GM18951 (cell line): Measurements from ENCODE around the gene HPS1.
"Not testable (repeated sequence)": the region's sequence is repeated elsewhere in the genome, so short reads cannot be mapped to it uniquely, and the experiment has no call there.

Experiments used
- POLR2A ChIP-seq: IDR thresholded peaks from 4 replicates; pipeline ENCODE4 v1.6.1; 2011; ENCODE audit warnings: mild to moderate bottlenecking; ENCODE audit not compliant: insufficient read length, insufficient read depth; ENCODE audit errors: extremely low read depth
- in situ Hi-C: fragments of 300-500 bp; cut with MboI; formaldehyde crosslinking; loops from one replicate; pipeline ENCODE4 v1.12.0; 2022; ENCODE audit warnings: low sequenced_read_pairs, mixed read lengths, inconsistent platforms; ENCODE audit not compliant: unreplicated experiment

The HPS1 gene

DNA sequence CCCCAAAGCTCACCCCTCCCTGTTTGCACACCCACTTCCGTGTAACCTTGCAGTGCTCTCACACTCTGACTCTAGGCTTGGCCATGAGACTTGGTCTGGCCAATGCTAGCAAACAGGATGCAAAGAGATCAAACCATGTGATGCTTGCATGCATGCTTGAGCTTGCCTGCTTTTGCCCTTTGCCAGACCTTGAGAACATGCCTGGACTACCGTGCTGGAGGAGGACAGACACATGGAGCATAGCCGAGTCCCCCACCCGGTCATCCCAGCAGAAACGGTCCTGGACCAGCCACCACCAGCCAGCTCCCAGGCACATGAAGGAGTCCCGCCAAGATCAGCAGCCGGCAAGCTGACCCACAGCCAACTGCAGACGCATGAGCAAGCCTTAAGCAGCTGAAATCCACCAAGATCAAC is 55.1 kb downstream of the HPS1 start:
- no peak for TF ChIP-seq POLR2A
- in situ Hi-C loops: no loop called here

DNA sequence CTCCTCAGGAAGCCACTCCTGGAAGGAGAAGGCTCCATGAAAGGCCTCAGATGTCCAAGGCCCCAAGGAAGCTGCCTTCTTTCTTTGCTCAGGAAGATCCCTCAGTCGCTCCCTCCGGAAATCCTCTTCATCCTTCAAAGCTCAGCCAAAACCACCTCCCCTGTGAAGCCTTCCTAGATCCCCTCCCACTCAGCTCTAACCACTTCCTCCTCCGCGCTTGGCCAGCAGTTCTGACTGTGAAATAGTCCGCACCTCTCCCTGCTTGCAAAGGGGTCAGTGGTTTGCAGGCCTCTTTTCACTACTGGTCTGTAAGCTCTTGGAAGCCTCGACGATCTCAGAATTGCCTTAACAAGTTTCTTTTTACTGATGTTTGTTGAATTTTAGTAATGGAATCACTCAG is 55.7 kb downstream of the HPS1 start:
- TF ChIP-seq POLR2A: no peak
- in situ Hi-C loops: no loop called here

DNA sequence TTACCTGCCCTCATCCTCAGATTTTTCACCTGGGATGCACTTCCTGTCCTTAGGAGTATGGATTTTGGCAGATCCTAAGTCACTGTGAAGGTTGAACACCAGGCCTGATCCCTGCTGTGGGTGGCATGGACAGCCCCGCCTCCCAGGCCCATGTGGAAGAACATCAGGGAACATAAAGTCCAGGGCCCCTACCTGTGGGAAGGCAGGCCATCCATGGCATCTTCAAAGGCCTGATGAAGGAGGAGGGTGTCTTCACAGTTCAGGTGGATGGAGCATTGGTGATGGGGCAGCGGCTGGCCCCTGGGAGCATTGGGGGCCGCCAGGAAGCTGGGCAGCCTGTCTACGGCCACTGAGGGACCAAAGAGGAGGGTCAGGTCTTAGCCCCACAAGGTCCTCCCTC is 56.3 kb downstream of the HPS1 start:
- no peak for TF ChIP-seq POLR2A
- in situ Hi-C loops: no loop called here

DNA sequence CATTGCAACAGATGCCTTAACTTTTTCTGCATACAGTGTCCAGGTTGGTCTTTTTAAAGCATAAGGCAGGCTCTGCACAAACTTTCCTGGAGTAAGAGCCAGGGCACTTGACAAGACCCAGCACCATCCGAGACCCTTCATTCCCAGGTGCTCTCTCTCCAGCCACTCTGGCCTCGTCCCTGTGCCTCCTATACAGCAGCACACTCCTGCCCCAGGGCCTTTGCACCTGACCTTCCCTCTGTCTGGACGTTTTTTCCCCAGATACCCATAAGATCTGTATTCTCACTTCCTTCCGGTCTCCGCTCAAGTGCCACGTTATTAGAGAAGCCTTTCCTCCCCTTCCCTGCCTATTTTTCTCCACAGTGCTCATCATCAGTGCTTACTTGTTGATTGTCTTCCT is 57.3 kb downstream of the HPS1 start:
- in situ Hi-C loops: no loop called here
- no peak for TF ChIP-seq POLR2A

DNA sequence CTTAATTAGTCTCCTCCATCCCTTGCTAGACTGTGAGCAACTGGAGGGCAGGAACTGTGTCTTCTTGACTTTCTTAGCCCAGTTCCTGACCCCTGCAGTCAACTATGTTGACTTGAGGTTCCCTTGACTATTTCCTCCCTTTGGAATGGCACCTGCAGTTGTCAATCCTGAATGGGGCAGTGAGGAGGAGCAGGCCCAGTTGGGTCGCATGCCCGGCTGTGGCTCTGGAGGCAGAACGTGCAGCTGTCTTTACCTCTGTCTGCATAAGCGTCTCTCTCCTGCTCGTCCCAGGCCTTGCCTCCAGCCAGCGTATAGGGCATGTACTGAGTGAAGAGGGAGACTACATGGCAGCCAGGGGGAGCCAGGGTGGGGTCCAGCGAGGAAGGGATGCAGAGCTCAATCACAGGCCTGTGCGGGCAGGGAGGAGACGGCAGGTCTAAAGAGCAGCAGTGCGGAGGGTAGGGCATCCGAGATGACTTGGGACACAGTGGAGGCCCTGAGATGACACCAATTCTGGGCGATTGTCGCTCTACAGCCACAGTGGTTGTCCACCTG is 58.6 kb downstream of the HPS1 start:
- no peak for TF ChIP-seq POLR2A
- in situ Hi-C loops: no loop called here

DNA sequence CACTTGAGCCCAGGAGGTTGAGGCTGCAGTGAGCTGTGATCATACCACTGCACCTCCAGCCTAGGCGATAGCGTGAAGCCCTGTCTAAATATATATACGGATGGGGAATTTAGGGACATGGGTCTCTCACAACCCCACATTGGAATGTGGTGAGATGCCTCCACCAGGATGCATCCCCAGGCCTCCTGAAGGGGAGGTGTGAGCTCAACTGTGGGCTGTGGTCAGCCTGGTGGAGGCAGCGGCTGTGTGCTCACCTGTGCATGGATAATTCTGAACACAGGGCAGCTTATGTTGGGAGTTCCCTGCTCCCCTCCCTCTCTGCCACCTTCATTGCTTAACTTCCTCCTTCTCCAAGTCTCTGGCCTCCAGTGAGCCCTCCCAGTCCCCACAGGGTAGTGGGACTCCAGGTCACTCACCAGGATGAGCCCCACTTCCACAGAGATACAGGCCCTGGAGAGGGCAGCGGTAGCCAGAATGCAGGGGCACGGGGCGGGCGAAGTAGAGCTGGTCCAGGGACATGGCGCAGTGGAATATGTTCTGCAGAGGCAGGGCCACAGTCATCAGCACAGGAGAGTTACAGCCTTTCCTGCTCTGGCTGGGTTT is 62.1 kb downstream of the HPS1 start:
- in situ Hi-C loops: no loop called here

DNA sequence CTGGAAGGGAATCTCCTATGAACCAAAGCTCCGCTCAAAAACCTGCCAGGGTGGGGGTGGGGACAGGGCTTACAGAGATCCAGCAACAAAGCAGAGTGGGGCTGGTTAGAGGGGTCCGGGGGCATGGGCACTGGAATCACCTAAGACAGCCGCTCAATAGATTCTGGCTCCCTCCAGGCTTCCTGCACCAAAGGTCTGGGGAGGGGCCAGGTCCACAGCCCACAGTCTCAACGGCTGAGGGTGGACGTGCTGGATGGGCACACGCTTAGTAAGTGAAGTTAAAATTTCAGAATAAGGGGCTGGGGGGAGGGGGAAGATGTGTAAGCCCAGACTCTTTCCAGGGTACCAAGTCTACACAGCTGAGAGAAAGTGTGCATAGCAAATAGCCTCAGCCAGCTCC is 62.9 kb downstream of the HPS1 start:
- no peak for TF ChIP-seq POLR2A
- in situ Hi-C loops: no loop called here

More for the DNA sequence above, 62.1 kb downstream of the HPS1 start:
- no peak for TF ChIP-seq POLR2A

DNA sequence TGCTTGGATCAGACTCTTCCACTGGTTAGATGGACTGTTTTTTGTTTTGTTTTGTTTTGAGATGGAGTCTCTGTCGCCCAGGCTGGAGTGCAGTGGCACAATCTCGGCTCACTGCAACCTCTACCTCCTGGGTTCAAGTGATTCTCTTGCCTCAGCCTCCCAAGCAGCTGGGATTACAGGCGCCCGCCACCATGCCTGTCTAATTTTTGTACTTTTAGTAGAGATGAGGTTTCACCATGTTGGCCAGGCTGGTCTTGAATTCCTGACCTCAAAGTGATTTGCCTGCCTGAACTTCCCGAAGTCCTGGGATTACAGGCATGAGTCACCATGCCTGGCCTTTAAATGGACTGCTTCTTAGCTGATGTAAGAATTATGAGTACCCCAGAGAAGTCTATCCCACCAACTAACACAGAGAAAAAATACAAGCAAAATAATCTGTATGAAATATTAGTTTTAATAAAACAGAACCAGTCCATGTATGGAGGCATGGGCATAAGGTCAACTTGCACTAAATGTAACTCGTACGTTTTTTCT is 63.5 kb downstream of the HPS1 start:
- in situ Hi-C loops: not testable (repeated sequence)

DNA sequence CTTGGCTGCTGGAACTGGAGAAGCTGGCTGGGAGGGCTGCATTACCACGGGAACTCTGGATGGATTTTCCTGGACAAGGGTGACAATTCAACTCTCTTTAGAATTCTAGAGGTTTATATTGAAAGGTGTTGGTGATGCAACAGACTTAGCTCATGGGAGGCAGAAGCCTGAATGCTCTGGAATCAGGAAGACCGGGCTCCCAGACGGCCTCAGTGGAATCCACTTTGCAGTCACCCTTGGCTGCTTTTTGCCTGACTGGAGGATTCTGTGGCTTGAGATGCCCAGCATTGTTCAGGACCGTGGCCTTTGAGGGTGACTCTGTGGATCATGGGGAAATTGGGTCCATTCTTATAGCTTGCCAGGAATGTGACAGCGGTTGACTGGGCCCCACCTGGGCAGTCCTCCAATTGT is 64.0 kb downstream of the HPS1 start:
- TF ChIP-seq POLR2A: no peak
- in situ Hi-C loops: no loop called here

DNA sequence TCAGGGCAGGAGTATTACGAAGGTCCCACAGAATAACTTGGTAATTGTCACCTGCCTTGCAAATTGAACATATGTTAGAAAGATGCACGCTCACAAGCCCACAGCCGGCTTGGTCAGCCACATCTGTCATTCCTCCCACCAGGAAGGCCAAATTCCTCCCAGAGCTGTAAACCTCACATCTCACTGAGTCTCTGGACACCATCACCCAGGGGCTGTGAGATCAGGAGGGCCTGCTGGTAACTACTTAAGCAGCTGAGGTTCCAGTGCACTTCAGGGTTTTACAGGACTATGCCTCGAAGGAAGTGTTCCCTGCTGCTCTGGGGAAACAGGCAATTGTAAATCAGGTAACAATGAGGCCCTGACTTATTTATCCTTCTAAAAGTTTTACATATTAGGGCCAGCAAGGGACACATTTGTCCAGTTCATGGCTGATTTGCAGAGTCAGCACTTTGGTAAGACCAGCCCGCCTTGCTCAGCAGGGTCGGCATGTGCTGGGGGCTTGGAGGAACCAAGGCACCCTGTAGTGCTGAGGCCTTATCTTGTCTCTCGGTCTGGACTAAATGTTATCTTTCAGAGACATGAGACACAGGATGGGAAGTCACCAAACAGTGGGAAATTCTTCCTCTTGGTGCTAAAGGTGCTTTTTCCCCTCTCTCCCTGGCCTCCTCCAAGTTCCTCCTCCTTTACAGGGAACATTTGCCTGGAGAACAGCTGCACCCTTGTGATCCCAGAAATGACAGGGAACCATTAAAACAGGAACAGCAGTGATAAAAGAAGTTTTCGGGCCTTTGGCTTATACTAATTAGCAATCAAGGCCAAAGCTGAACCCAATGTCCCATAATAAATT is 66.0 kb downstream of the HPS1 start:
- in situ Hi-C loops: no loop called here
- TF ChIP-seq POLR2A: no peak

DNA sequence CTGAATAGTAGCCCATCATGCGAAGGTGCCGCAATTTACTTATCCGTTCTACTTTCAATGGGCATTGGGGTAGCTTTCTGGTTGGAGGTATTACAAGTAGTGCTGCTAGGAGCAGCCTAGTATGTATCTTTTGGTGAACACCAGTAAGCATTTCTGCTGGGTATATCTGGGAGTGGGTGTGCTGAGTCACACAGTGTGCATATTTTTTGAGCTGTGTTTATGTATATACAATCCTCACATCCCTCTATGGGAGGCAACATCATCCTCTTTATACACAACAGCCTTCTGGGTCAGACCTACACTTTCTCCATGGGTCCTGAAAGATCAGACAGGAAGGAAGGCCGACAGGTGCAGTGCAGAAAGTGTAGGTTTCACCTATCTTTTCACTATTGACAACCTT is 68.0 kb downstream of the HPS1 start:
- TF ChIP-seq POLR2A: no peak
- in situ Hi-C loops: no loop called here

DNA sequence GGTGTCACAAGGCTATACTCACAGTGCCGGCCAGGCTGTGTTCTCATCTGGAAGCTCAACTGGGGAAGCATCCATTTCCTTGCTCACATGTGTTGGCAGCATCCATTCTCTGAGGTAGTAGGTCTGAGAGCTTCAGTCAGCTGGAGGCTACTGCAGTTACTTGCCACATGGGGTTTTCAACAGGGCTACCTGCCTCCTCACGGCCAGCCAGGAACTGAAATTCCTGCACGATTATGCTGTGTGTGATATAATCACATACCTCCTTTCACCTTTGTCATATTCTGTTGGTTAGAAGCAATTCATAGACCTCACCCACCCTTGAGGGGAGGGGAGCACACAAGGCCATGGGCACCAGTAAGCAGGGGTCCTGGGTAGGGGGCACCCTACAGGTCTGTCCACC is 69.2 kb downstream of the HPS1 start:
- no peak for TF ChIP-seq POLR2A
- in situ Hi-C loops: no loop called here

DNA sequence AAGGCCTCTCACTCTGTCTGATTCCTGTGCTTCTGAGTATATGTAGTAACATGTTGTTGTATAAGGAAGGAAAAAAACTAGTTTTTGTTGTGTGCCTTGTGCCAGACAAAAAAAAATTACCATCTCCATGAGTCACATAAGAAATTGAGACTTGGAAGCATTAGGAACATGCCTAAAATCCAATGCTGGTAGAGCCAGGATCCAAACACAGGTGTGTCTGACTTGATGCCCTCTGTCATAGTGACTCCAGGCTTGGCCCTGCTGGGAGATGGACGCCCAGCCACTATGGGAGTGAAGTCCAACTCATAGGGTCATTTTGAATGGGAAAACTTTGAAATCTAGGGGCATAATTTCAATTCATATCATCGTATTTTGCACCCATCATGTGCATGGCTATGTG is 69.7 kb downstream of the HPS1 start:
- TF ChIP-seq POLR2A: no peak
- in situ Hi-C loops: no loop called here

DNA sequence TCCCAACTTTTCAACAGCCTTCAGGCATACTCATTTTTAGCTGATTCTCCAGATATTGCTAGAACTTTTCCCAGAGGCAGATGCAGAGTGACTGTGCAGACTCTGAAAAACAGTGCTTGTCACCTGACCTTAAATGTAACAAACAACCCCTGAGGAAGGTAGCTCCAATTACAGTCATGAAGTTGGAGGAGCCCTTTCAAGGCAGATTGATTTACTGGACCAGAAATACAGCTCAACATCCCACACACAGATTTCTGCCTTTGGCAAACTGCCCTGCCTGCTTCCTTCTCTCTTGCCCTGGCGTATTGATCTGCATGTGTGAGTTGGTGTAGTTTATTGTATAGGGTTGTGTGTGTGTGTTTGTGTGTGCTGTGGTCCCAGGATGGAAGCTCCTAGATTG is 70.2 kb downstream of the HPS1 start:
- in situ Hi-C loops: no loop called here

More for the DNA sequence above, 70.2 kb downstream of the HPS1 start:
- TF ChIP-seq POLR2A: no peak
